Fibroblast of lung (primary cell): ENCODE results near the gene APPL2.

Experiments used
- EZH2 ChIP-seq: IDR thresholded peaks from 2 replicates; pipeline ENCODE4 v1.5.1; 2012; ENCODE audit warnings: low read length, control low read depth, mild to moderate bottlenecking; ENCODE audit errors: missing control alignments
- TF ChIP-seq, protein P1 (sequence below), 2 donors: IDR thresholded peaks in 1 of 2; conservative IDR thresholded peaks in 1 of 2; 1 replicate in 1 of 2; 2 replicates in 1 of 2; pipeline ENCODE4 v1.5.1; 2011 to 2012; ENCODE audit warnings: low read length in 2 of 2, control low read depth in 1 of 2, inconsistent platforms in 1 of 2, low read depth in 1 of 2, mild to moderate bottlenecking in 1 of 2

DNA sequence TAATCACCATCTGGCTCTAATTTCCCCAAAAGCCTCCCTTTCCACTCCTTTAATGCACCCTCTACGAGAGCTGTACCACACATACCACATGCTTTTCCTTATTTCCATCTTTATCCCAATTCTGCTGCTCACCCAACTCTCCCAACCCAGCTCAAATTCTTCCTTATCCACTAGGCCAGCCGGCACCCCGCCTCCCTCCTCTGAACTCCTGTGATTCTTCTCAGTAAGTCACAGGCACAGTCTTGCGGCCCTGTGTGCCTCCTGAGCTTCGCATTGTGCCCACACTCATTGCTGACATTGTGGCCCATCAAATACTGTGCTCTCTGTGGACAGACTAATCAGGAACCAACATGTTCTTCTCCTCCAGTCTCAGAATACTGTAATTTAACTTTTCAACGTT, 45.4 kb downstream of the APPL2 start:
- TF ChIP-seq EZH2: no peak
- TF ChIP-seq, protein P1, sequence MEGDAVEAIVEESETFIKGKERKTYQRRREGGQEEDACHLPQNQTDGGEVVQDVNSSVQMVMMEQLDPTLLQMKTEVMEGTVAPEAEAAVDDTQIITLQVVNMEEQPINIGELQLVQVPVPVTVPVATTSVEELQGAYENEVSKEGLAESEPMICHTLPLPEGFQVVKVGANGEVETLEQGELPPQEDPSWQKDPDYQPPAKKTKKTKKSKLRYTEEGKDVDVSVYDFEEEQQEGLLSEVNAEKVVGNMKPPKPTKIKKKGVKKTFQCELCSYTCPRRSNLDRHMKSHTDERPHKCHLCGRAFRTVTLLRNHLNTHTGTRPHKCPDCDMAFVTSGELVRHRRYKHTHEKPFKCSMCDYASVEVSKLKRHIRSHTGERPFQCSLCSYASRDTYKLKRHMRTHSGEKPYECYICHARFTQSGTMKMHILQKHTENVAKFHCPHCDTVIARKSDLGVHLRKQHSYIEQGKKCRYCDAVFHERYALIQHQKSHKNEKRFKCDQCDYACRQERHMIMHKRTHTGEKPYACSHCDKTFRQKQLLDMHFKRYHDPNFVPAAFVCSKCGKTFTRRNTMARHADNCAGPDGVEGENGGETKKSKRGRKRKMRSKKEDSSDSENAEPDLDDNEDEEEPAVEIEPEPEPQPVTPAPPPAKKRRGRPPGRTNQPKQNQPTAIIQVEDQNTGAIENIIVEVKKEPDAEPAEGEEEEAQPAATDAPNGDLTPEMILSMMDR (conservative IDR thresholded peaks at IDR 0.05 in 1 of 2, IDR thresholded peaks at IDR 0.05 in 1 of 2; ENCODE audit: low read depth in 1 of 2, low read length in 2 of 2): no peak
